Right lobe of liver (tissue), 6 donors: ENCODE data around the gene RPP25L. TPM values are rescaled to one million over a fixed set of nuclear protein-coding genes. Genes with fewer than 3 reads are reported as not detected.

Source experiments
- ATAC-seq, 4 donors: fragments of 200-7000 bp; cut with Tn5 transposase; one replicate each; pipeline ENCODE4 v1.9.1; 2020; ENCODE audit warnings: mild to moderate bottlenecking in 4 of 4, moderate library complexity in 4 of 4
- DNase-seq, 3 donors: peaks; one replicate each; pipeline ENCODE4 v3.0.0-alpha.2; 2020
- H3K27ac ChIP-seq, 3 donors: fragments of 200-600 bp; one replicate each; pipeline ENCODE4 v1.8.0; 2022
- H3K27me3 ChIP-seq, 2 donors: fragments of 200-600 bp; one replicate each; pipeline ENCODE4 v1.8.0; 2022
- H3K36me3 ChIP-seq, 4 donors: fragments of 200-600 bp; sonication (generic) in 1 of 4; one replicate each; pipeline versions ENCODE4 v1.5.1 to v1.8.0; 2017 to 2022; ENCODE audit warnings: control low read depth in 1 of 4
- H3K4me1 ChIP-seq, 4 donors: fragments of 200-600 bp; sonication (generic) in 1 of 4; one replicate each; pipeline versions ENCODE4 v1.5.1 to v1.8.0; 2017 to 2022; ENCODE audit warnings: control low read depth in 1 of 4
- H3K4me3 ChIP-seq, 3 donors: fragments of 200-600 bp; one replicate each; pipeline ENCODE4 v1.8.0; 2022
- H3K9me3 ChIP-seq, 4 donors: fragments of 200-600 bp; sonication (generic) in 1 of 4; one replicate each; pipeline versions ENCODE4 v1.5.1 to v1.8.0; 2017 to 2022; ENCODE audit warnings: control low read depth in 1 of 4
- CTCF ChIP-seq, 4 donors: fragments of 200-600 bp in 3 of 4; fragments of 450-650 bp in 1 of 4; IDR thresholded peaks; one replicate each; pipeline versions ENCODE4 v1.5.1 to v1.8.0; 2016 to 2022; ENCODE audit warnings: antibody characterized with exemption in 4 of 4, mild to moderate bottlenecking in 2 of 4
- POLR2A ChIP-seq: fragments of 450-650 bp; IDR thresholded peaks from one replicate; pipeline ENCODE4 v1.6.1; 2017; ENCODE audit warnings: antibody characterized with exemption, mild to moderate bottlenecking
- WGBS: methylation state at CpG from one replicate; pipeline ENCODE4 v1.1.6; 2018; ENCODE audit warnings: low coverage, low lambda C conversion rate; ENCODE audit not compliant: insufficient coverage; ENCODE audit errors: missing lambda C conversion rate; 5-methylcytosine and 5-hydroxymethylcytosine counted together
- intact Hi-C, 2 donors: fragments of 100-400 bp; cut with DNase I; formaldehyde crosslinking; loops; one replicate each; pipeline versions ENCODE4 v1.11.2 to v1.14.1; 2022
- total RNA-seq, 6 experiments: library from RNA; depleted of rRNA in 2 of 6; stranded (reverse); fragments of >200 nt in 2 of 6; fragmentation: NEBNext Ultra II Directional in 3 of 6; extraction: Animal tissue kit (Norgen Biotek cat#: 25700) in 3 of 6; gene quantifications; one replicate each; pipeline versions ENCODE4 v1.1.0 to v1.2.4, GENCODE V29; 2016 to 2023
- donor health status: DM: no; HTN: yes; CAD: no.
- donor health status: DM: no; HTN: no; CAD: no.
- donor health status: DM: no; HTN: no; CAD: no.
- donor health status: DM: no; HTN: yes; CAD: no.
- donor health status: DM: no; HTN: yes; CAD: no.

The RPP25L gene
- total RNA-seq, 6 experiments from 2014 or later = 15.2 to 29.1 (median 25.0) TPM

GRCh38 chr9:34590381-34591247 lies 21.3 kb downstream of the RPP25L start:
- Histone ChIP-seq H3K27ac (peak overlapping the region in 1 of 3 donors; percentile 66), H3K4me3 (peak overlapping the region; percentile 8 to 52 (median 46))
- DNase-seq = peak; percentile 40 to 89 (median 72)

DNA sequence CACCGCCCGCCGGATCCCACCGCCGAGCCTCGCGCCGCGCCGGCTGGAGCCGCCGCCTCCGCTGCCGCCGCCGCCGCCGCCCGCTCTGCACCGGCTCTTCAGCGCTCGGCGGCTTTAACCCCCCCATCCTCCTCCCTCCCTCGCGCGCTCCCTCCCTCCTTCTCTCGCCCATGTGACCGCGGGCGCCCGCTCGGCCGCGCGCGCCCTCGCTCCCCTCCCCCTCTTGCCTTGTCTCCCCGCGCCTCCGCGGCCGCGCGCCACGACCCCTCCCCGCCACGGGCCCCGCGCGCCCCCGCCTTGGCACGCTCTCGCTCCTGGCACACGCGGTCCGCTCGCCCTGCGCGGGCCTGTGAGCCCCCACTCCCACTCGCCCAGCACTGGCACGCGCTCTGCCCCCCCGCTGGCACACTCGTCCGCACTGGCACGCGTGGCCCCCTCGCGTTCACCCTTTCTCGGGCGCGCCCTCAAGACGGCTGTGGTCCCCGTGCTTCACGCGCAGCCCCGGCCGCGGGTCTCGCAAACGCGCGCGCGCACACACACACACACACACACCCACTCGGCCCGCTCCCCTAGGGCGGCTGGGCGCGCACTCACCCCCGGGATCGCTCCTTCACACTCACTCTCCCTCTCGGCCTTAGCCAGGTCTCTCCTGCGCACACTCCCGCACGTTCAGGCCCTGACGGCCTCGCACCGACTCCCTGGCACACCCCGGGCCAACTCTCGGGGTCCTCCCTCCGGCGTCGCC lies 22.1 kb downstream of the RPP25L start, which contains the start of gene CNTFR:
Gene CNTFR, minus strand, starts transcription at position 89 of the 745 bp plus-strand sequence. CDS start 20,743 bp downstream, outside the sequence.
- Histone ChIP-seq H3K4me1 (peaks cover 0 to 39% (median 13%) of the 10 kb centered on the region in 4 donors), H3K4me3 (peak within 1 kb of the TSS in 2 of 3 donors; percentile 46 to 52), H3K27ac (peak within 1 kb of the TSS in 1 of 3 donors; percentile 66), H3K9me3 (no peaks in the 10 kb centered on the region), H3K36me3 (no peaks in the 10 kb centered on the region), H3K27me3 (no peaks in the 10 kb centered on the region)
- TF ChIP-seq POLR2A (no peak), CTCF (IDR thresholded peaks at IDR 0.05) (no peak)
- WGBS = 0% methylated on average over 30 of the region's 104 CpGs
- intact Hi-C loops = loop anchor here in 1 of 2 donors (5.0 kb wide), 1 partner anchor 38 kb away; no protein-coding TSS in a partner anchor
- ATAC-seq = peak in 3 of 4 donors; percentile 9 to 30 (median 23)
- DNase-seq = peak in 1 of 3 donors; percentile 79

More at GRCh38 chr9:34590381-34591247, 21.3 kb downstream of the RPP25L start:
- Histone ChIP-seq H3K9me3 (no peaks in the 10 kb centered on the region), H3K36me3 (no peaks in the 10 kb centered on the region), H3K27me3 (no peaks in the 10 kb centered on the region), H3K4me1 (peaks cover 0 to 39% (median 13%) of the 10 kb centered on the region in 4 donors)
- peak; percentile 33 to 68 (median 50) for ATAC-seq
- TF ChIP-seq POLR2A (peak; percentile 16), CTCF (IDR thresholded peaks at IDR 0.05) (no peak)
- 10% methylated on average over 19 of the region's 40 CpGs for WGBS
- intact Hi-C loops = no loop called here

DNA sequence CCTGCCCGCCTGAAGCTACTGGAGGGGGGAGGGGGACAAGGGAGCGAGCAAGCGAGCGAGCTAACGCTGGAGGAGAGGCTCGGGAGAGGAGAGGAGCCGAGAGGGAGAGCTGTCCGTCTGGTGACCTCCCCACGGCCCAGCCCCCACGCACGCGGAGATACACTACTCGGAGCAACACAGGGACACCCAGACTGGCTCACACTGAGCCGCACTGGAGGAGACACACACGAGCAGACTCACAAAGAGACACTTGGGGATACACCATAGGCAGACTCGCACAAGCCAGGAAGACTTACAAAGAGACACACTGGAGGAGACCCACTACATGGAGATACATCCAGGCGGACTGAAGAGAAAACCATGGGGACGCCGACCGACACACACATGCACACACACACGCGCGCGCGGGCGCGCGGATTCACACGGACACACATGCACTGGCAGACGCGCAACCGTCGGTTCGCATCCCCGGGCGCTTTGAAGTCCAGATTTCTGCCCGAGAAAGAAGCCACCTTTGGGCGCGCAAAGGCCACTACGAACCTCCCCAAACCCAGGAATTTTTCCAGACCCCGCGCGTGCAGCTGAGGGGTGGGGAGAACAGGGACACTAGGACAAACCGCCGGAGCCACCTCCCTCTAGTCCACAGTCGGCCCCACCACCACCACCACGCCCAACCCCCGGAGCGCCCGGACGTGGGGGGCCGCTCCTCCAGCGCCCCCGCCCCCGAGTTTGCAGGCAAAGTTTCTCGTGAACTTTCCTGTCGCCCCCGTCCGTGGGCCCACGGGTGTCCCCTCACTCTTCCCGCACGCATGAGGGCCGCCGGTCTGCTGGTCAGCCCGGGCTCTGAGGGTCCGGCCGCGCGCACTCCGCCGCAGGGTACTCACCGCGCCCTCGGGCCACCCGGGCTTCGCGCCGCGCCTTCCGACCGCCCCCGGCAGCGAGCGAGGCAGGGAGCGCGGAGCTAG lies 22.9 kb downstream of the RPP25L start:
- H3K36me3 ChIP-seq = no peaks in the 10 kb centered on the region
- H3K4me1 ChIP-seq = peaks cover 0 to 33% (median 11%) of the 10 kb centered on the region in 4 donors
- peak overlapping the region in 2 of 3 donors; percentile 46 for H3K4me3 ChIP-seq
- DNase-seq (peak in 1 of 3 donors; percentile 51), ATAC-seq (no peak)
- H3K27ac ChIP-seq = no peak overlapping the region
- 21% methylated on average over 16 of the region's 86 CpGs for WGBS
- H3K9me3 ChIP-seq = no peaks in the 10 kb centered on the region
- intact Hi-C loops = loop anchor here in 1 of 2 donors (5.0 kb wide), 1 partner anchor 37 kb away; no protein-coding TSS in a partner anchor
- no peaks in the 10 kb centered on the region for H3K27me3 ChIP-seq
- TF ChIP-seq POLR2A (no peak), CTCF (IDR thresholded peaks at IDR 0.05) (no peak)
